Measurements from ENCODE around the gene PLOD1.

Gene PLOD1

DNA sequence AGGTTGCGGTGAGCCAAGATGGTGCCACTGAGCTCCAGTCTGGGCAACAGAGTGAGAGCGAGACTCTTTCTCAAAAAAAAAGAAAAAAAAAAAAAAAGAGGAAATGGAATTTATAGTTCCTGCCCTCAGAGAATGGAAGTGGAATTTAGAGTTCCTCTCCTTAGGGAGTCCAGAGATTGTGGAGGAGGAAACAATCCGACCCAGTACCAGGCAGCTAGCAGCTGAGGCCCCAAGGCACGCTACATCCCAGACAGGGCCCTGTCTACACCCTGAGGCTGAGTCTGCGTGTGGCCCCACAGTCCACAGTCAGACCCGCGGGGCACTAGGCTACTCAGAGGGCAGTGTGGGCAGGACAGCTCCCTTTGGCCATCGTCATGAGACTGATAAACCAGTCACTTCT lies 43.8 kb downstream of the PLOD1 start:
- DNase-seq (ENCODE audit: low read depth in 2 of 2) = no peak

DNA sequence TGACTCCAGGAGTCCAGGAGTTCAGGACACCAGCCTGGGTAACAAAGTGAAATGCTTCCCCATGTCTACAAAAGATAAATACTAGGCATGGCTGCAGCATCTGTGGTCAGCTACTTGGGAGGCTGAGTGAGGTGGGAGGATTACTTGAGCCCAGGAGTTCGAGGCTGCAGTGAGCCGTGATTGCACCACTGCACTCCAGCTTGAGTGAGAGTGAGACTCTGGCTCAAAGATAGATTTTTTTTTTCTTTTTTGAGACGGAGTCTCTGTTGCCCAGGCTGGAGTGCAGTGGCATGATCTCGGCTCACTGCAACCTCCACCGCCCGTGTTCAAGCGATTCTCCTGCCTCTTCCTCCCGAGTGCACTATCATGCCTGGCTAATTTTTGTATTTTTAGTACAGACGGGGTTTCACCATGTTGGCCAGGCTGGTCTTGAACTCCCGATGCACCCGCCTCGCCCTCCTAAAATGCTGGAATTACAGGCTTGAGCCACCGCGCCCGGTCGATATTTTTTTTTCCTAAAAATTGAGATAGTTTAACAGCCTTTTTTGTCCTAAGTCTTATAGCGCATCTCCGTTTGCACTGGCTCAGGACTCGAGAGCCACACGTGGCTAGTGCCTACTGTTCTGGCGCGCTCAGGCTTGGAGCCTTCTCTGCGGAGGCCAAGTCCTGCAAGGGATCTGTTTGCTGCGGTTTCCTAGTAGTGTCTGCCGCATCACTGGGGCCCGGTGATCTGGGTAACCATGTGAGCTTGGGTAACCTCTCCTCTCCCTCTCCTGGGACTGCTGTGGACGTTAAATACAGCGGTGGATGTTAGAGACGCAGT lies 44.7 kb downstream of the PLOD1 start:
- no peak for DNase-seq (ENCODE audit: low read depth in 2 of 2)

GRCh38 chr1:11979851-11980675 lies 45.5 kb downstream of the PLOD1 start, which contains the start of gene MFN2:
Gene MFN2, plus strand, starts transcription at chr1:11980444. Its CDS starts 8,725 bp downstream, at chr1:11989169.
- DNase-seq (ENCODE audit: low read depth in 2 of 2) = peak; percentile 87 to 89

GRCh38 chr1:11980676-11980972 lies 46.1 kb downstream of the PLOD1 start:
- no peak for DNase-seq (ENCODE audit: low read depth in 2 of 2)

- DNase-seq (ENCODE audit: low read depth in 2 of 2) = no peak
Measured at GRCh38 chr1:11981378-11982009, 47.0 kb downstream of the PLOD1 start.

GRCh38 chr1:11982010-11982392 lies 47.5 kb downstream of the PLOD1 start:
- no peak for DNase-seq (ENCODE audit: low read depth in 2 of 2)

- DNase-seq (ENCODE audit: low read depth in 2 of 2) = no peak
Measured at GRCh38 chr1:11984121-11984520, 49.6 kb downstream of the PLOD1 start.

GRCh38 chr1:11984576-11984975 lies 50.1 kb downstream of the PLOD1 start:
- no peak for DNase-seq (ENCODE audit: low read depth in 2 of 2)

GRCh38 chr1:11985171-11985570 lies 50.7 kb downstream of the PLOD1 start:
- DNase-seq (ENCODE audit: low read depth in 2 of 2) = no peak

GRCh38 chr1:11985851-11986250 lies 51.3 kb downstream of the PLOD1 start:
- DNase-seq (ENCODE audit: low read depth in 2 of 2) = no peak

DNA sequence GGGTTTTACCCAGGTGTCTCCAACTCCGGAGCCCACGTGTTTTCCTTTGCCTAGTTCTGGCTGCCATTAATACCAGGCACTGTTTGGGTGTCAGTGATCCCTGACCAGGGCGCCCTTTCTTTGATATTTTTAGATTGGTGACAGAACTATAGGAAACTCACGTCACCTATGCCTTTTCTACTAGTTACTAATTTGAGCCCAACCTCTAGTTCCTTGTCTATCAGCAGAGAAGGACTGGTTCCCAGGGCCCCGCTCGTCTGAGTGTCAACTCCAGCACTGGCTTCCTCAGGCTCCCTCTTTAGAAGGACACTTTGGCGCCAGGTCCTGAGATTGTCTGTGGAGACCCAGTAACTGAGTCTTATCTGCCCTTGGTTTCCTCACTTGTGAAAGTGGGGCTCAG lies 55.2 kb downstream of the PLOD1 start:
- DNase-seq (ENCODE audit: low read depth in 2 of 2) = no peak

DNA sequence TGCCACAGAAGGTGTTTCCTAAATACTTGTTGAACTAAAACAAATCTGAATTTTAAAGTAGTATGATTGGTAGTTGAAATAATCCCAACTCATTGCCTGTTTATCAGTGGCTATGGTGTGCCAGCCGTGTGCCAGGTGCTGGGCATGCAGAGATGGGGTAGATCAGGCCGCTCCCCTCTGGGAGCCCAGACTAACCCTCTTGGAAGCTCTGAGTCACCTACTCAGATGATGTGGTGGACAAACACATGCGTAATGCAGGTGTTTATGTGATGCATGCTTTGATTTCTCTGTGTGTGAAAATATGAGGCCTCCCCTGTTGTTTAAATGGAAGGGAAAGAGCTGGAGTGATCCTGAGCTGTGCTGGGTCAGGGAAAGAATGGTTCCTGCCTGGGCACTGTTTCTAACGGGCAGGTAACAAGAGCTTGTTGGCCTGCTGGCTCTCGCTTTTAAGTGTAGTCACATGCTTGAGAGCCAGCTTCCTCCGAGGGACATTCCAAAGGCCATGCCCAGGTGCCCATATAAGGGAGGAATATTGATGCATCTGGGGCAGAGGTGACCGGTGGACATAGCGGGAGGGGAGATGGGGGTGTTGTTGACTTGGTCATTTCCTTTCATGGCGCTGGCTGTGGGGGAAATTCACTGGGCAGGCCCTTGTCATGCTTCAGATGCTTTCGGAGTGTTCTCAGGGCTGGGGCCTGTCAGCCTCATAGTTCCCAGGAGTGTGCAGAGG lies 56.0 kb downstream of the PLOD1 start:
- no peak for DNase-seq (ENCODE audit: low read depth in 2 of 2)

DNA sequence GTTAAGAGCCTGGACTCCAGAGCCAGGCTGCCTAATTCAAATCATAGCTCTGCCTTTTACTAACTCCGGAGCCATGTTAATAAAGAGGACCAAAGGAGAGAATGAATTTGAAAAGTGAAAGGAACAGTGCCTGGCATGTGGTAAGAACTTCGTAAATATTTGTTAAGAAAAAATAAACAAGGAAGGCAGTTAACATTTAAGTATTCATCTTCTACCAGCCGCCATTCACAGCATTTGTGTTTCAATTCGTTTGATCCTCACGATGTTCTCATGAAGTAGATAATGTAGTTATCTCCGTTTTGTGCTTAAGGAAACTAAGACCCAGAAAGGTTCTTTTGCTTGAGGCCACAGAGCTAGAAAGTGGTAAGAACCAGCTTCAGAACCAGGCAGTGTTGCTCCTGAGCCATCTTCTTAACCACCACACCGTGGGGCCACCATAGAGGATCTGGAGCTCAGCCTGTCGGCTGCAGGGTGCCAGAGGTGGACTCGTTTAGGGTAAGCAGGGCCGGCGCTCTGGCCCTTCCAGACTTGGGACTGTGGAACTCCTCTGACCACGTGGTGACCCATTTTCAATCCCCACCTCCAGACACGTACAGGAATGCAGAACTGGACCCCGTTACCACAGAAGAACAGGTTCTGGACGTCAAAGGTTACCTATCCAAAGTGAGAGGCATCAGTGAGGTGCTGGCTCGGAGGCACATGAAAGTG lies 57.6 kb downstream of the PLOD1 start:
- no peak for DNase-seq (ENCODE audit: low read depth in 2 of 2)

DNA sequence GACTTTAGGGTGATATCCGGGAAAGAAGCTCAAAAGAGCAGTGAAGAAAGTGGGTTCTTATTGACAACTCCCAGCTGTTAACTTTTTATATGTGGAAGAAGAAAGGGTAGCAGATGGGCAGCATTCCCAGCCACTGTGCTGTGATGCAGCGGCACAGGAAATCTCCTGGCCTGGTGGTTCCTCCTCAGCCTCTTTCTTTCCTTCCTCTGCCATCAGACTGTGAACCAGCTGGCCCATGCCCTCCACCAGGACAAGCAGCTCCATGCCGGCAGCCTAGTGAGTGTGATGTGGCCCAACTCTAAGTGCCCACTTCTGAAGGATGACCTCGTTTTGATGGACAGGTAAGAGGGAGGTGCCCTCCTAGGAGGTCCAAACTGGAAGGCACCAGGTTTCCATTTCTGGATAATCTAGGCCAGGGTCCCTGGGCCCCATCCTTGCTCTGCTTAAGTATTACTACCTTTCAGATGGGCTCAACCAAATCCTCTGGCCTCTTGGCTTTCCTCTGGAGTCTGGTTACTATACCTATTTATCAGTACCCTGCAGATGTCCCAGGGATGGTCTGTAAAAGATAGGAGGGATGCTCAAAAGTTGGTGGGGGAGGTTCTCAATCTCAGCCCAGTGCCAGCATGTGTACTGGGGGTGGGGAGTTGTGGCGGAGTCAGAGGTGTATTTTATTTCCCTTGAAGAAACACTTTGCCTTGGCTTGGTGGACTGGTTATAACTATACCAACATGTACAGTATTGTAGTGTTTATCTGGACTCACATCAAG lies 62.7 kb downstream of the PLOD1 start:
- no peak for DNase-seq (ENCODE audit: low read depth in 2 of 2)

- no peak for DNase-seq (ENCODE audit: low read depth in 2 of 2)
Measured at GRCh38 chr1:11998636-11999035, 64.1 kb downstream of the PLOD1 start.

GRCh38 chr1:11999236-11999635 lies 64.7 kb downstream of the PLOD1 start:
- DNase-seq (ENCODE audit: low read depth in 2 of 2) = no peak

GRCh38 chr1:12001249-12001917 lies 66.9 kb downstream of the PLOD1 start:
- no peak for DNase-seq (ENCODE audit: low read depth in 2 of 2)

DNA sequence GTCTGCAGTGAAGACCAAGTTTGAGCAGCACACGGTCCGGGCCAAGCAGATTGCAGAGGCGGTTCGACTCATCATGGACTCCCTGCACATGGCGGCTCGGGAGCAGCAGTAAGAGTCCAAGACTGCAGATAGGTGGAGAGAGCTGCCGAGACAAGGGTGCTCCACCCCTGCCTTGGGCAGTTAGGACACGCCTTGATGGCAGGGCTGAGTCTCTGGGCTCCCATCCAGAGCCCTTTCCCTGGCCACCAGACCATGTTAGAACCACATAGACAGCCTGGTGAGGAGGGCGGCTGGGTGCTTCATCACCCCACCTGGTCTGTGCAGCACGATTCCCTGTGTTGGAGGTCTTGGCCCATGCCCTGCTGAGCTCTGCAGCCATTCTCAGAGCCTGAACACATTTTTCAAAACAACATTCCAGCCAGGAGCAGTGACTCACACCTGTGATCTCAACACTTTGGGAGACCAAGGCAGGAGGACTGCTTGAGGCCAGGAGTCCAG lies 67.5 kb downstream of the PLOD1 start:
- DNase-seq (ENCODE audit: low read depth in 2 of 2) = no peak

- DNase-seq (ENCODE audit: low read depth in 2 of 2) = no peak
Measured at GRCh38 chr1:12003762-12004161, 69.2 kb downstream of the PLOD1 start.
